Caco-2 (cell line): Measurements from ENCODE around the gene PDXDC1. TPM values are rescaled to one million over a fixed set of nuclear protein-coding genes. Genes with fewer than 3 reads are reported as not detected.
"Not testable (repeated sequence)": the region's sequence is repeated elsewhere in the genome, so short reads cannot be mapped to it uniquely, and the experiment has no call there.

Experiments used
- BruUV-seq: library from RNA; stranded (reverse); fragments of 400-500 nt; replicated peaks from 2 replicates; lab custom pipeline; 2021; lab: Mats Ljungman, UMichigan
- CTCF ChIA-PET: fragments of 300-600 bp; sonication (Branson Sonifier 250); formaldehyde crosslinking; loops from one replicate; lab custom pipeline; 2022; ENCODE audit warnings: antibody characterized with exemption; lab: Charles Lee
- POLR2A ChIA-PET: fragments of 300-600 bp; sonication (Branson Sonifier 250); formaldehyde crosslinking; loops from one replicate; lab custom pipeline; 2022; ENCODE audit warnings: antibody characterized with exemption; lab: Charles Lee
- DNase-seq, 2 experiments: peaks; one replicate each; pipeline versions ENCODE4 v3.0.0 to v3.0.0-alpha.2; 2020 to 2022
- H3K27me3 ChIP-seq: replicated peaks from 2 replicates; pipeline ENCODE4 v1.6.0; 2011; ENCODE audit warnings: low read length; ENCODE audit not compliant: control insufficient read depth, insufficient read depth
- H3K36me3 ChIP-seq: 2 replicates; pipeline ENCODE4 v1.5.1; 2011; ENCODE audit warnings: low read length; ENCODE audit not compliant: control insufficient read depth, insufficient read depth
- H3K4me1 ChIP-seq: fragments of 250-450 bp; sonication (Bioruptor Pico); 2 replicates; pipeline ENCODE4 v1.5.1; 2020; ENCODE audit warnings: mild to moderate bottlenecking
- H3K4me3 ChIP-seq: 2 replicates; pipeline ENCODE4 v1.5.1; 2011; ENCODE audit warnings: low read depth, mild to moderate bottlenecking, control low read depth, low read length
- H3K9me3 ChIP-seq: fragments of 250-450 bp; sonication (Bioruptor Pico); 2 replicates; pipeline ENCODE4 v1.5.1; 2020; ENCODE audit warnings: mild to moderate bottlenecking, moderate library complexity
- H3K27ac Mint-ChIP-seq: one replicate; pipeline ENCODE4 v1.8.0; 2022; ENCODE audit warnings: mixed read lengths; ENCODE audit not compliant: unreplicated experiment
- H3K27me3 Mint-ChIP-seq: one replicate; pipeline ENCODE4 v1.8.0; 2022; ENCODE audit warnings: mixed read lengths; ENCODE audit not compliant: insufficient read depth, unreplicated experiment
- H3K36me3 Mint-ChIP-seq: one replicate; pipeline ENCODE4 v1.8.0; 2022; ENCODE audit warnings: mild to moderate bottlenecking, mixed read lengths; ENCODE audit not compliant: insufficient read depth, unreplicated experiment
- H3K4me1 Mint-ChIP-seq: one replicate; pipeline ENCODE4 v1.8.0; 2022; ENCODE audit warnings: low read depth, mixed read lengths; ENCODE audit not compliant: unreplicated experiment
- H3K4me3 Mint-ChIP-seq: one replicate; pipeline ENCODE4 v1.8.0; 2022; ENCODE audit warnings: mild to moderate bottlenecking, moderate library complexity, mixed read lengths; ENCODE audit not compliant: unreplicated experiment
- H3K9me3 Mint-ChIP-seq: one replicate; pipeline ENCODE4 v1.8.0; 2022; ENCODE audit warnings: mixed read lengths; ENCODE audit not compliant: unreplicated experiment
- intact Hi-C: fragments of 100-400 bp; cut with micrococcal nuclease; formaldehyde crosslinking; loops from one replicate; pipeline ENCODE4 v1.10.0; 2022; ENCODE audit not compliant: unreplicated experiment
- total RNA-seq: library from RNA; stranded (reverse); gene quantifications from 2 replicates; pipeline ENCODE4 v1.2.3, GENCODE V29; 2022

The PDXDC1 gene
- total RNA-seq, 1 experiment from 2014 or later, result 139 TPM

- H3K27ac Mint-ChIP-seq, H3K4me3 Mint-ChIP-seq, BruUV-seq, POLR2A ChIA-PET, H3K4me1 Mint-ChIP-seq, H3K4me3 ChIP-seq, H3K36me3 ChIP-seq, CTCF ChIA-PET, H3K9me3 ChIP-seq, H3K27me3 Mint-ChIP-seq, H3K27me3 ChIP-seq, intact Hi-C loops, H3K9me3 Mint-ChIP-seq, H3K36me3 Mint-ChIP-seq, DNase-seq, H3K4me1 ChIP-seq: not testable (repeated sequence)
These were observed 3.1 kb upstream of the PDXDC1 start for GRCh38 chr16:14971621-14972228.

DNA sequence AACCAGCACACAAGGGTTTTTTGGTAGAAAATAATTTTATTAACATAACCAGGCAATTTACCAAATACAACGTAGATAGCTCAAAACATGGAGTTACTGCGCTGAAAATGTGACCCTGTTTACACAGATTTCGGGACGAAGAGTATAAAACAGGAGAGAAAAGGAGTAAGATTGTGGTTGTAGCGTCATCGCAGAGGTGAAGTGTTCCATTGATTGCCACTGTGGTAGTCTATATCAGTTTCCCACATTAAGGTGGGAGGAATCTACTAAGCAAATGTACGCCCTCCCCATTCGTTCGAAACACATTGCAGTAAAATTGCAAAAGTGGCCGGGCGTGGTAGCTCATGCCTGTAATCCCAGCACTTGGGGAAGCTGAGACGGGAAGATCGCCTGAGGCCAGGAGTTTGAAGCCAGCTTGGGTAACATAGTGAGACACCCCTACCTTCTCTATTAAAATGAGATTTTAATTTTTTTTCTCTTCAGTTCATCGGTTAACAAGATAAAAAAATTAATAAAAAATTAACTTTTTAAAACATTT, 972 bp upstream of the PDXDC1 start:
- H3K36me3 ChIP-seq, H3K4me1 ChIP-seq, H3K36me3 Mint-ChIP-seq, H3K27me3 ChIP-seq, intact Hi-C loops, H3K9me3 Mint-ChIP-seq, H3K4me1 Mint-ChIP-seq, H3K27me3 Mint-ChIP-seq, CTCF ChIA-PET, H3K9me3 ChIP-seq, POLR2A ChIA-PET: not testable (repeated sequence)
- peak overlapping the region; percentile 88 for H3K4me3 Mint-ChIP-seq
- H3K27ac Mint-ChIP-seq, result peak overlapping the region; percentile 80
- DNase-seq, result peak; percentile 47 to 58
- BruUV-seq, result TSS peak; percentile 97
- H3K4me3 ChIP-seq, result peak overlapping the region; percentile 99

- DNase-seq, H3K9me3 ChIP-seq, H3K27me3 ChIP-seq, H3K4me1 Mint-ChIP-seq, H3K27me3 Mint-ChIP-seq, POLR2A ChIA-PET, H3K36me3 Mint-ChIP-seq, CTCF ChIA-PET, H3K9me3 Mint-ChIP-seq, intact Hi-C loops, BruUV-seq, H3K4me1 ChIP-seq, H3K36me3 ChIP-seq: not testable (repeated sequence)
- peak overlapping the region; percentile 99 for H3K4me3 ChIP-seq
- Mint-ChIP-seq H3K27ac (peak overlapping the region; percentile 80), H3K4me3 (peak overlapping the region; percentile 88)
These were observed 533 bp upstream of the PDXDC1 start for GRCh38 chr16:14974331-14974655.

DNA sequence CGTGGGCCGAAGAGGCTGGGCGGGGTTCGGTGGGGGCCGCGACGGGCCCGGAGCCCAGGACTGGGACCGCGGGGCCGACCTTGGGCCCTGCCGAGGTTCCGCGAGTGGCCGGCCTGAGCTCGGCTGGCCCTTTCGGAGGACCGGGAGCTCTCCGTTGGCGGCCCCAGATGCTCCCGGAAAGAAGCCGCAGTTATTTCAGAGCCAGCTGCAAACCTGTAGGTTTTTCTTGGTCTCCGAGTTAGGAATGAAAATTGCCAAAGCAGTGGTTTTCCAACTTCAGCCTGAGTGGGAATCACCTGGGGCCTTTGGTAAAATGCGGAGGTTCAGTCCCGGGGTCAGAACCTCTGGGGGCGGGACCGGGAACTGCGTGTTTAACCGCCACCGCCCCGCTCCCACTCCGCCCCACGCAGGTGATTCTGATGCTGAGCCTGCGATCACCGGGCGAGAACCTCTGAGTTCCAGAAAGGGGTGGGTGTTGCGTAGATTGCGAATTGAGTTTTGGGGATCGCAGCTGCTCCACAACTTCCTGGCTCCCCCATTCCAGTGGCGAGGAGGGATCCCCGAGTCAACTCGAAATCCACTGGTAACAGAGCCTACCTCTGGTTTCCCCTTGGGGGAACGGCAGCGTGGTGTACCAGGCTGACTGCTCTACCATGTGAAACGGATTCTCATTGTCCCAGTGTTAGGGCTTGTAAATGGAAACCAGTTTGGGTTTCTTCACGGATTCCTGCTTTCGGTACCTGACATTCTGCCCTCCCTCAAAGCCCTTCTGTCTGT, 780 bp downstream of the PDXDC1 start:
- peak overlapping the region; percentile 88 for H3K4me3 Mint-ChIP-seq
- H3K36me3 ChIP-seq, intact Hi-C loops, H3K27me3 ChIP-seq, CTCF ChIA-PET, H3K36me3 Mint-ChIP-seq, H3K9me3 Mint-ChIP-seq, H3K27me3 Mint-ChIP-seq, H3K9me3 ChIP-seq, BruUV-seq, POLR2A ChIA-PET: not testable (repeated sequence)
- H3K4me1 ChIP-seq, result peaks cover 22% of the 10 kb centered on the region
- H3K27ac Mint-ChIP-seq, result peak overlapping the region; percentile 86
- peak overlapping the region; percentile 99 for H3K4me3 ChIP-seq
- DNase-seq, result peak in 1 of 2 experiments; percentile 59
- peaks cover 16% of the 10 kb centered on the region for H3K4me1 Mint-ChIP-seq

GRCh38 chr16:14976971-14977736, 2.3 kb downstream of the PDXDC1 start:
- H3K4me1 ChIP-seq, result peaks cover 35% of the 10 kb centered on the region
- intact Hi-C loops, CTCF ChIA-PET, DNase-seq, H3K4me3 ChIP-seq, BruUV-seq, H3K27ac Mint-ChIP-seq, H3K9me3 ChIP-seq, H3K36me3 Mint-ChIP-seq, H3K36me3 ChIP-seq, H3K27me3 ChIP-seq, H3K27me3 Mint-ChIP-seq, POLR2A ChIA-PET, H3K9me3 Mint-ChIP-seq: not testable (repeated sequence)
- peaks cover 25% of the 10 kb centered on the region for H3K4me1 Mint-ChIP-seq
- peak overlapping the region; percentile 88 for H3K4me3 Mint-ChIP-seq

DNA sequence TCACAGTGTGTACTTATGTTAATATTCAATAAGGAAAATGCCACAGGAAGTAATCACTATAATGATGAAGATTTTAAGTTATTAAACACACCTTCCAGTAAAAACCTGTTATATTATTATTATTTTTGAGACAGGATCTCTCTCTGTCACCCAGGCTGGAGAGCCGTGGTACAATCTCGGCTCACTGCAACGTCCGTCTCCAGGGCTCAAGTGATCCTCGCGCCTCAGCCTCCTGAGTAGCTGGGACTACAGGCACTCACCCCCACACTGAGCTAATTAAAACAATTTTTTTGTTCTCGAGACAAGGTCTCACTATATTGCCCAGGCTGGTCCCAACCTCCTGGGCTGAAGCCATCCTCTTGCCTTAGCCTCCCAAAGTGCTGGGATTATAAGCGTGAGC, 3.5 kb downstream of the PDXDC1 start:
- peaks cover 26% of the 10 kb centered on the region for H3K4me1 Mint-ChIP-seq
- H3K36me3 ChIP-seq, H3K9me3 ChIP-seq, DNase-seq, H3K27me3 Mint-ChIP-seq, H3K4me3 Mint-ChIP-seq, H3K27ac Mint-ChIP-seq, H3K4me3 ChIP-seq, H3K27me3 ChIP-seq, H3K36me3 Mint-ChIP-seq, H3K9me3 Mint-ChIP-seq, CTCF ChIA-PET, BruUV-seq, POLR2A ChIA-PET, intact Hi-C loops: not testable (repeated sequence)
- peaks cover 36% of the 10 kb centered on the region for H3K4me1 ChIP-seq
